ENCODE data around the gene JHY. TPM values are rescaled to one million over a fixed set of nuclear protein-coding genes. Genes with fewer than 3 reads are reported as not detected.

JHY gene
- total and polyA plus RNA-seq, 2 of the 4 experiments (the other 2 are of a cell fraction): 0.51 to 0.54 TPM

DNA sequence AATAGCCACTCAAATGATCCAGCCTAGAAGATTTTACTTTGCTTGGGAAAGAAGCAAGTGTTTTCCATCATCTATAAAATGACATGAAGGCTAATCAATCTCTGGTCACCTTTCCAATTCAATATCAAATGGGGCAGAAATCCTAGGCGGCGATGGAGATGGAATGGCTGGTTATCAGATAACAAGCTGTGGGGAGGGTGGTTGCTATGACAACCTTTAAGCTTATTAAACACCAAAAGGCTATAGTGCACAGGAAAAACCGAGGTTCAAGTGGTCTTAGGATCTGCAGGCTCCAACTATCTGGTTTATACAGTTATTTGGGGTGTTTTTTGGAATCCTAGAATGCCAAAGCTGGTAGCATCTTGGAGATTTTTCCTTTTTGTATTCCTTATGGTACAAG is 113.0 kb downstream of the JHY start (continued):
- TF ChIP-seq SMC3 (IDR thresholded peaks at IDR 0.05; ENCODE audit: low read depth, low read length) (no peak), MAFK (IDR thresholded peaks at IDR 0.05; ENCODE audit: low read depth, low read length) (no peak)

GRCh38 chr11:122998727-122999366 is 116.3 kb downstream of the JHY start:
- H3K9me3 ChIP-seq (ENCODE audit: control insufficient read depth, insufficient read depth, low read length): no peaks in the 10 kb centered on the region
- ATAC-seq (ENCODE audit: low read depth): no peak
- no peak overlapping the region for H4K91ac ChIP-seq (ENCODE audit: insufficient read depth, low read depth, low read length)
- H3K79me1 ChIP-seq (ENCODE audit: low read depth in 1 of 2, low read length in 2 of 2): no peaks in the 10 kb centered on the region
- no peak overlapping the region for H2BK120ac ChIP-seq (ENCODE audit: low read depth, low read length)
- H4K20me1 ChIP-seq (ENCODE audit: insufficient read depth, low read length): no peaks in the 10 kb centered on the region
- H3K4me2 ChIP-seq (ENCODE audit: low read depth, low read length): no peak overlapping the region
- no peak overlapping the region for H2BK15ac ChIP-seq (ENCODE audit: low read depth, low read length)
- H3K4me1 ChIP-seq (ENCODE audit: control insufficient read depth, insufficient read depth, low read length): no peaks in the 10 kb centered on the region
- no peak overlapping the region for H2AFZ ChIP-seq (replicated peaks; ENCODE audit: low read length, poor library complexity)
- peaks cover 27% of the 10 kb centered on the region for H3K27me3 ChIP-seq (ENCODE audit: control insufficient read depth, insufficient read depth, low read length)
- H3K18ac ChIP-seq (ENCODE audit: low read depth, low read length): no peak overlapping the region
- H3K27ac ChIP-seq (ENCODE audit: insufficient read depth, low read length): no peak overlapping the region
- POLR2A ChIA-PET (ENCODE audit: unreplicated experiment): no interaction called here
- H3K4me3 ChIP-seq (ENCODE audit: insufficient read depth, low read depth, low read length): no peak overlapping the region
- no peak overlapping the region for H2BK20ac ChIP-seq (ENCODE audit: low read depth, low read length)
- dilution Hi-C loops (cut with HindIII; ENCODE audit: low sequenced_read_pairs, unreplicated experiment): no loop called here
- no peak overlapping the region for H2AK5ac ChIP-seq (ENCODE audit: low read depth, low read length)
- H3K36me3 ChIP-seq (ENCODE audit: control insufficient read depth, insufficient read depth, low read length): no peaks in the 10 kb centered on the region
- intact Hi-C loops (cut with micrococcal nuclease): no loop called here
- H3K4ac ChIP-seq (ENCODE audit: low read depth, low read length): no peak overlapping the region
- H3K14ac ChIP-seq (replicated peaks; ENCODE audit: low read depth, low read length): no peak overlapping the region
- BruUV-seq (replicated peaks): no TSS peak
- H3K23ac ChIP-seq (ENCODE audit: low read depth, low read length): no peak overlapping the region
- CTCF ChIA-PET: no interaction called here
- no peak overlapping the region for H2AK9ac ChIP-seq (replicated peaks; ENCODE audit: low read depth, low read length, poor library complexity)
- no peak for DNase-seq
- no peaks in the 10 kb centered on the region for H3K9me1 ChIP-seq (ENCODE audit: insufficient read depth, low read length)
- H2BK5ac ChIP-seq (ENCODE audit: low read depth, low read length, poor library complexity, severe bottlenecking): no peak overlapping the region
- H3K9ac ChIP-seq (ENCODE audit: low read depth, low read length): no peak overlapping the region
- in situ Hi-C loops (cut with MboI; ENCODE audit: low sequenced_read_pairs): no loop called here
- WGBS, 2 experiments (ENCODE audit: extremely low coverage in 2 of 2, insufficient read length in 1 of 2): 31% methylated on average over 5 of the region's 14 CpGs; no CpG with 5 or more reads in 1 of the 2 experiments
- H3K56ac ChIP-seq (ENCODE audit: extremely low read depth, insufficient read depth, low read length): no peak overlapping the region
- no peak overlapping the region for H4K5ac ChIP-seq (ENCODE audit: low read depth, low read length)
- no peak for TF ChIP-seq CEBPB (IDR thresholded peaks at IDR 0.05; ENCODE audit: low read depth, low read length)
- TF ChIP-seq RFX5 (IDR thresholded peaks at IDR 0.05; ENCODE audit: low read depth, low read length): no peak
- TF ChIP-seq, protein P1, sequence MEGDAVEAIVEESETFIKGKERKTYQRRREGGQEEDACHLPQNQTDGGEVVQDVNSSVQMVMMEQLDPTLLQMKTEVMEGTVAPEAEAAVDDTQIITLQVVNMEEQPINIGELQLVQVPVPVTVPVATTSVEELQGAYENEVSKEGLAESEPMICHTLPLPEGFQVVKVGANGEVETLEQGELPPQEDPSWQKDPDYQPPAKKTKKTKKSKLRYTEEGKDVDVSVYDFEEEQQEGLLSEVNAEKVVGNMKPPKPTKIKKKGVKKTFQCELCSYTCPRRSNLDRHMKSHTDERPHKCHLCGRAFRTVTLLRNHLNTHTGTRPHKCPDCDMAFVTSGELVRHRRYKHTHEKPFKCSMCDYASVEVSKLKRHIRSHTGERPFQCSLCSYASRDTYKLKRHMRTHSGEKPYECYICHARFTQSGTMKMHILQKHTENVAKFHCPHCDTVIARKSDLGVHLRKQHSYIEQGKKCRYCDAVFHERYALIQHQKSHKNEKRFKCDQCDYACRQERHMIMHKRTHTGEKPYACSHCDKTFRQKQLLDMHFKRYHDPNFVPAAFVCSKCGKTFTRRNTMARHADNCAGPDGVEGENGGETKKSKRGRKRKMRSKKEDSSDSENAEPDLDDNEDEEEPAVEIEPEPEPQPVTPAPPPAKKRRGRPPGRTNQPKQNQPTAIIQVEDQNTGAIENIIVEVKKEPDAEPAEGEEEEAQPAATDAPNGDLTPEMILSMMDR (conservative IDR thresholded peaks at IDR 0.05; ENCODE audit: low read depth, low read length): no peak
- no peak for TF ChIP-seq MXI1 (IDR thresholded peaks at IDR 0.05; ENCODE audit: borderline replicate concordance, low read depth, low read length)
- TF ChIP-seq POLR2A (IDR thresholded peaks at IDR 0.05; ENCODE audit: low read depth, low read length): no peak
- no peak for TF ChIP-seq USF2 (IDR thresholded peaks at IDR 0.05; ENCODE audit: low read depth, low read length)
- TF ChIP-seq MAZ (IDR thresholded peaks at IDR 0.05; ENCODE audit: borderline replicate concordance, low read depth, low read length): no peak
- no peak overlapping the region for H4K8ac ChIP-seq (ENCODE audit: low read depth in 2 of 2, low read length in 2 of 2)
